AG09319 (cell line): ENCODE measurements around the gene ANKHD1.

Experiments
- DNase-seq: peaks from one replicate; pipeline ENCODE4 v3.0.0-alpha.2; 2010; ENCODE audit warnings: low read depth; ENCODE audit errors: extremely low read depth
- CTCF ChIP-seq: IDR thresholded peaks from 2 replicates; pipeline ENCODE4 v1.5.1; 2011; ENCODE audit warnings: low read depth, mild to moderate bottlenecking, inconsistent platforms, low read length, moderate library complexity

ANKHD1 gene

GRCh38 chr5:140399979-140400729 is 1.5 kb upstream of the ANKHD1 start:
- TF ChIP-seq CTCF, result no peak
- DNase-seq, result no peak

- no peak for TF ChIP-seq CTCF
- DNase-seq, result peak; percentile 92
These were observed 787 bp upstream of the ANKHD1 start for GRCh38 chr5:140400730-140401361.

- DNase-seq, result no peak
- no peak for TF ChIP-seq CTCF
These were observed 833 bp downstream of the ANKHD1 start for GRCh38 chr5:140402258-140403074.

DNA sequence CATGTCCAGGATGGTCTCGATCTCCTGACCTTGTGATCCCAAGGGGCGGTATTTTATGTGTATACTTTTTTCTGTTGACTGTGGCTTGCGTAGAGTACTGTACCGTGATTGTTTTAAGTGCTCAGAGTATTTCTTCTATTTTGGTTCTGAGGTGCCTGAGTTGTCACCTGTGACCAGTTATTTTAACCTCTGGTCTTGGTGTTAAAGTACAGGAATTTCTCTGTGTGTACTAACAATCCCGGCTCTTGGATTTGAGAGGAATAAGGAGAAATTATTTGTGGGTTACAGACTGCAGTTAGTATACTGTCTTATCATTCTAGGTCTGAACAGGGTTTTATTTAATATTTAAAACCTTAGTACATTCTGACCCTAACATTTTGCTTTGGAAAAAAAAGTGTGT is 2.0 kb downstream of the ANKHD1 start:
- DNase-seq, result no peak
- TF ChIP-seq CTCF, result no peak

GRCh38 chr5:140408750-140409241 is 7.2 kb downstream of the ANKHD1 start:
- no peak for TF ChIP-seq CTCF
- DNase-seq, result no peak

DNA sequence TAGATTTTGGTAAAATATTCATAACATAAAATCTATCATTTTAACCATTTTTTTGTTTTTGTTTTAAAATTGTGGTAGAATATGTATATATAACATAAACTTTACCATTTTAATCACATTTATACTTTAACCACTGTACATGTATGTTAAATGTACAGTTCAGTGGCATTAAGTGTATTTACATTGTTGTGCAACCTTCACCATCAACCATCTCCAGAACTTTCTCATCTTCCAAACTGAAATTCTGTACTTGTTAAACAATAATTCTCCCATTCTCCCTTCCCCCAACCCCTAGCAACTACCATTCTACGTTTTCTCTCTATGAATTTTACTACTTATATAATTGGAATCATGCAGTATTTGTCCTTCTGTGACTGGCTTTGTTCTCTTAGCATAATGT is 11.6 kb downstream of the ANKHD1 start:
- TF ChIP-seq CTCF, result no peak
- DNase-seq, result no peak
